Activated naive CD8-positive, alpha-beta T cell (primary cell): ENCODE results near the gene RFK.
"Not testable (repeated sequence)": the region's sequence is repeated elsewhere in the genome, so short reads cannot be mapped to it uniquely, and the experiment has no call there.

ENCODE experiments used
- H3K27ac Mint-ChIP-seq: one replicate; pipeline ENCODE4 v1.8.0; 2021; ENCODE audit warnings: mixed read lengths
- H3K27me3 Mint-ChIP-seq: one replicate; pipeline ENCODE4 v1.8.0; 2021; ENCODE audit warnings: mixed read lengths
- H3K36me3 Mint-ChIP-seq: one replicate; pipeline ENCODE4 v1.8.0; 2021; ENCODE audit warnings: mixed read lengths
- H3K4me1 Mint-ChIP-seq: one replicate; pipeline ENCODE4 v1.8.0; 2021; ENCODE audit warnings: low read depth, mixed read lengths
- H3K4me3 Mint-ChIP-seq: one replicate; pipeline ENCODE4 v1.8.0; 2021; ENCODE audit warnings: mild to moderate bottlenecking, mixed read lengths
- H3K9me3 Mint-ChIP-seq: one replicate; pipeline ENCODE4 v1.8.0; 2021; ENCODE audit warnings: low read depth, mixed read lengths

The RFK gene

GRCh38 chr9:76366275-76366674, 28.0 kb downstream of the RFK start:
- H3K9me3 Mint-ChIP-seq: no peaks in the 10 kb centered on the region
- H3K4me1 Mint-ChIP-seq: no peaks in the 10 kb centered on the region
- H3K27me3 Mint-ChIP-seq: peaks cover 1% of the 10 kb centered on the region
- H3K36me3 Mint-ChIP-seq: no peaks in the 10 kb centered on the region
- no peak overlapping the region for H3K27ac Mint-ChIP-seq
- H3K4me3 Mint-ChIP-seq: no peak overlapping the region

GRCh38 chr9:76365028-76365427, 29.2 kb downstream of the RFK start:
- Mint-ChIP-seq H3K36me3 (no peaks in the 10 kb centered on the region), H3K27me3 (peaks cover 1% of the 10 kb centered on the region), H3K4me3 (no peak overlapping the region), H3K27ac (no peak overlapping the region), H3K4me1 (no peaks in the 10 kb centered on the region), H3K9me3 (no peaks in the 10 kb centered on the region)

- Mint-ChIP-seq H3K27ac (no peak overlapping the region), H3K27me3 (peaks cover 1% of the 10 kb centered on the region), H3K9me3 (no peaks in the 10 kb centered on the region), H3K36me3 (no peaks in the 10 kb centered on the region), H3K4me1 (no peaks in the 10 kb centered on the region), H3K4me3 (no peak overlapping the region)
Observed at GRCh38 chr9:76363032-76363395, 31.2 kb downstream of the RFK start.

- not testable (repeated sequence) for H3K36me3 Mint-ChIP-seq, H3K27ac Mint-ChIP-seq, H3K4me3 Mint-ChIP-seq, H3K27me3 Mint-ChIP-seq, H3K4me1 Mint-ChIP-seq, H3K9me3 Mint-ChIP-seq
Observed at GRCh38 chr9:76362332-76363031, 31.7 kb downstream of the RFK start.

- H3K9me3 Mint-ChIP-seq: no peaks in the 10 kb centered on the region
- no peak overlapping the region for H3K4me3 Mint-ChIP-seq
- no peaks in the 10 kb centered on the region for H3K4me1 Mint-ChIP-seq
- peaks cover 1% of the 10 kb centered on the region for H3K27me3 Mint-ChIP-seq
- H3K36me3 Mint-ChIP-seq: no peaks in the 10 kb centered on the region
- H3K27ac Mint-ChIP-seq: no peak overlapping the region
Observed at GRCh38 chr9:76359766-76360165, 34.5 kb downstream of the RFK start.

- no peak overlapping the region for H3K27ac Mint-ChIP-seq
- no peaks in the 10 kb centered on the region for H3K9me3 Mint-ChIP-seq
- no peak overlapping the region for H3K4me3 Mint-ChIP-seq
- H3K4me1 Mint-ChIP-seq: no peaks in the 10 kb centered on the region
- no peaks in the 10 kb centered on the region for H3K36me3 Mint-ChIP-seq
- H3K27me3 Mint-ChIP-seq: no peaks in the 10 kb centered on the region
Observed at GRCh38 chr9:76359365-76359764, 34.9 kb downstream of the RFK start.

- no peaks in the 10 kb centered on the region for H3K4me1 Mint-ChIP-seq
- H3K9me3 Mint-ChIP-seq: no peaks in the 10 kb centered on the region
- H3K4me3 Mint-ChIP-seq: no peak overlapping the region
- H3K36me3 Mint-ChIP-seq: no peaks in the 10 kb centered on the region
- H3K27ac Mint-ChIP-seq: no peak overlapping the region
- no peaks in the 10 kb centered on the region for H3K27me3 Mint-ChIP-seq
Observed at GRCh38 chr9:76358628-76359280, 35.5 kb downstream of the RFK start.

- Mint-ChIP-seq H3K36me3 (no peaks in the 10 kb centered on the region), H3K4me3 (no peak overlapping the region), H3K4me1 (no peaks in the 10 kb centered on the region), H3K27me3 (no peaks in the 10 kb centered on the region), H3K9me3 (no peaks in the 10 kb centered on the region), H3K27ac (no peak overlapping the region)
Observed at GRCh38 chr9:76357555-76357954, 36.7 kb downstream of the RFK start.

- Mint-ChIP-seq H3K4me1 (no peaks in the 10 kb centered on the region), H3K4me3 (no peak overlapping the region), H3K27me3 (no peaks in the 10 kb centered on the region), H3K36me3 (no peaks in the 10 kb centered on the region), H3K27ac (no peak overlapping the region), H3K9me3 (no peaks in the 10 kb centered on the region)
Observed at GRCh38 chr9:76355886-76356285, 38.3 kb downstream of the RFK start.

GRCh38 chr9:76354221-76354620, 40.0 kb downstream of the RFK start:
- no peaks in the 10 kb centered on the region for H3K4me1 Mint-ChIP-seq

GRCh38 chr9:76353280-76353679, 40.9 kb downstream of the RFK start:
- no peaks in the 10 kb centered on the region for H3K27me3 Mint-ChIP-seq
- no peaks in the 10 kb centered on the region for H3K36me3 Mint-ChIP-seq
- H3K27ac Mint-ChIP-seq: no peak overlapping the region
- H3K9me3 Mint-ChIP-seq: no peaks in the 10 kb centered on the region
- H3K4me3 Mint-ChIP-seq: no peak overlapping the region
- H3K4me1 Mint-ChIP-seq: no peaks in the 10 kb centered on the region

More at GRCh38 chr9:76354221-76354620, 40.0 kb downstream of the RFK start:
- H3K36me3 Mint-ChIP-seq: no peaks in the 10 kb centered on the region
- H3K9me3 Mint-ChIP-seq: no peaks in the 10 kb centered on the region
- H3K4me3 Mint-ChIP-seq: no peak overlapping the region
- no peak overlapping the region for H3K27ac Mint-ChIP-seq
- no peaks in the 10 kb centered on the region for H3K27me3 Mint-ChIP-seq

- no peak overlapping the region for H3K4me3 Mint-ChIP-seq
- H3K27ac Mint-ChIP-seq: no peak overlapping the region
- H3K9me3 Mint-ChIP-seq: no peaks in the 10 kb centered on the region
- H3K36me3 Mint-ChIP-seq: no peaks in the 10 kb centered on the region
- H3K27me3 Mint-ChIP-seq: no peaks in the 10 kb centered on the region
- H3K4me1 Mint-ChIP-seq: no peaks in the 10 kb centered on the region
Observed at GRCh38 chr9:76352026-76352620, 42.1 kb downstream of the RFK start.

- Mint-ChIP-seq H3K27ac (no peak overlapping the region), H3K4me1 (no peaks in the 10 kb centered on the region), H3K9me3 (no peaks in the 10 kb centered on the region), H3K27me3 (no peaks in the 10 kb centered on the region), H3K36me3 (no peaks in the 10 kb centered on the region), H3K4me3 (no peak overlapping the region)
Observed at GRCh38 chr9:76351006-76351405, 43.2 kb downstream of the RFK start.

- Mint-ChIP-seq H3K27me3 (no peaks in the 10 kb centered on the region), H3K4me3 (no peak overlapping the region), H3K9me3 (no peaks in the 10 kb centered on the region), H3K27ac (no peak overlapping the region), H3K36me3 (no peaks in the 10 kb centered on the region), H3K4me1 (no peaks in the 10 kb centered on the region)
Observed at GRCh38 chr9:76349865-76350264, 44.4 kb downstream of the RFK start.

- Mint-ChIP-seq H3K9me3 (no peaks in the 10 kb centered on the region), H3K4me1 (no peaks in the 10 kb centered on the region), H3K4me3 (no peak overlapping the region), H3K27ac (no peak overlapping the region), H3K36me3 (no peaks in the 10 kb centered on the region), H3K27me3 (peaks cover 4% of the 10 kb centered on the region)
Observed at GRCh38 chr9:76342858-76343257, 51.4 kb downstream of the RFK start.

GRCh38 chr9:76342201-76342600, 52.0 kb downstream of the RFK start:
- Mint-ChIP-seq H3K27me3 (peaks cover 4% of the 10 kb centered on the region), H3K4me3 (no peak overlapping the region), H3K4me1 (no peaks in the 10 kb centered on the region), H3K27ac (no peak overlapping the region), H3K36me3 (no peaks in the 10 kb centered on the region), H3K9me3 (no peaks in the 10 kb centered on the region)
